Measurements from ENCODE around the gene SLC15A2.

DNA sequence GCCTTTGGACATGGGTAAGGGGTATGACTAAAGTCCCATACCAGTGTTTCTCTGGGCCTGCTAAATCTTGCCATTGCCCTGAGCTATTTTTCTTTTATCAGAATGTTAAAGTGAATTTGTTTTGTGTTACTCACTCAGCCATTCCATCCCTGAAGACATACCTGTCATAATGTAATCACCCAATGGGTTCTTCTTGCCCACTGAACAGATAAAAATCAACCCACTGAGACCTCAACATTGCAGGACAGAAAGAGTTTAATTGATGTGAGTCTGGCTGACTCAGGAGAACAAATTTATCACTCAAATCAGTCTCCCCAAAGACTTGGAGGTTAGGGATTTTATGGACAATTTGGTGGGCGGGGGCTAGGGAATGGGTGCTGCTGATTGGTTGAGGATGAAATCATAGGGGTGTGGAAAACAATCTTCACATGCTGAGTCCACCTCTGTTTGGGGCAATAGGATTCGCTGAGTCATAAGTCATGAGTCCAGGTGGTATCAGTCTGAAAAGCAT is 80.5 kb downstream of the SLC15A2 start:
- TF ChIP-seq, protein P1, sequence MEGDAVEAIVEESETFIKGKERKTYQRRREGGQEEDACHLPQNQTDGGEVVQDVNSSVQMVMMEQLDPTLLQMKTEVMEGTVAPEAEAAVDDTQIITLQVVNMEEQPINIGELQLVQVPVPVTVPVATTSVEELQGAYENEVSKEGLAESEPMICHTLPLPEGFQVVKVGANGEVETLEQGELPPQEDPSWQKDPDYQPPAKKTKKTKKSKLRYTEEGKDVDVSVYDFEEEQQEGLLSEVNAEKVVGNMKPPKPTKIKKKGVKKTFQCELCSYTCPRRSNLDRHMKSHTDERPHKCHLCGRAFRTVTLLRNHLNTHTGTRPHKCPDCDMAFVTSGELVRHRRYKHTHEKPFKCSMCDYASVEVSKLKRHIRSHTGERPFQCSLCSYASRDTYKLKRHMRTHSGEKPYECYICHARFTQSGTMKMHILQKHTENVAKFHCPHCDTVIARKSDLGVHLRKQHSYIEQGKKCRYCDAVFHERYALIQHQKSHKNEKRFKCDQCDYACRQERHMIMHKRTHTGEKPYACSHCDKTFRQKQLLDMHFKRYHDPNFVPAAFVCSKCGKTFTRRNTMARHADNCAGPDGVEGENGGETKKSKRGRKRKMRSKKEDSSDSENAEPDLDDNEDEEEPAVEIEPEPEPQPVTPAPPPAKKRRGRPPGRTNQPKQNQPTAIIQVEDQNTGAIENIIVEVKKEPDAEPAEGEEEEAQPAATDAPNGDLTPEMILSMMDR (IDR thresholded peaks at IDR 0.05) = no peak
- no peak for TF ChIP-seq POLR2A (IDR thresholded peaks at IDR 0.05)
- no peak for TF ChIP-seq EP300 (IDR thresholded peaks at IDR 0.05)
